Effector memory CD4-positive, alpha-beta T cell (primary cell): ENCODE data around the gene PAF1.

ENCODE experiments used
- DNase-seq, 3 donors: peaks; one replicate each; pipeline ENCODE4 v3.0.0-alpha.2; 2020
- H3K27ac ChIP-seq: 2 replicates; pipeline ENCODE4 v1.7.0; 2013; ENCODE audit warnings: mild to moderate bottlenecking, low read length, moderate library complexity; ENCODE audit not compliant: insufficient read depth, poor library complexity, severe bottlenecking
- H3K27me3 ChIP-seq: replicated peaks from 2 replicates; pipeline ENCODE4 v1.7.0; 2013; ENCODE audit warnings: mild to moderate bottlenecking, low read length; ENCODE audit not compliant: insufficient read depth, control insufficient read depth, poor library complexity, severe bottlenecking
- H3K36me3 ChIP-seq: 2 replicates; pipeline ENCODE4 v1.7.0; 2013; ENCODE audit warnings: mild to moderate bottlenecking, low read length, moderate library complexity; ENCODE audit not compliant: control insufficient read depth, insufficient read depth
- H3K4me1 ChIP-seq: 2 replicates; pipeline ENCODE4 v1.7.0; 2013; ENCODE audit warnings: low read length, mild to moderate bottlenecking; ENCODE audit not compliant: control insufficient read depth, insufficient read depth, poor library complexity, severe bottlenecking
- H3K4me3 ChIP-seq: 2 replicates; pipeline ENCODE4 v1.7.0; 2013; ENCODE audit warnings: low read length, low read depth, mild to moderate bottlenecking; ENCODE audit not compliant: insufficient read depth, poor library complexity, severe bottlenecking
- H3K9me3 ChIP-seq: 2 replicates; pipeline ENCODE4 v1.7.0; 2013; ENCODE audit warnings: mild to moderate bottlenecking, low read length, moderate library complexity; ENCODE audit not compliant: control insufficient read depth

The PAF1 gene

DNA sequence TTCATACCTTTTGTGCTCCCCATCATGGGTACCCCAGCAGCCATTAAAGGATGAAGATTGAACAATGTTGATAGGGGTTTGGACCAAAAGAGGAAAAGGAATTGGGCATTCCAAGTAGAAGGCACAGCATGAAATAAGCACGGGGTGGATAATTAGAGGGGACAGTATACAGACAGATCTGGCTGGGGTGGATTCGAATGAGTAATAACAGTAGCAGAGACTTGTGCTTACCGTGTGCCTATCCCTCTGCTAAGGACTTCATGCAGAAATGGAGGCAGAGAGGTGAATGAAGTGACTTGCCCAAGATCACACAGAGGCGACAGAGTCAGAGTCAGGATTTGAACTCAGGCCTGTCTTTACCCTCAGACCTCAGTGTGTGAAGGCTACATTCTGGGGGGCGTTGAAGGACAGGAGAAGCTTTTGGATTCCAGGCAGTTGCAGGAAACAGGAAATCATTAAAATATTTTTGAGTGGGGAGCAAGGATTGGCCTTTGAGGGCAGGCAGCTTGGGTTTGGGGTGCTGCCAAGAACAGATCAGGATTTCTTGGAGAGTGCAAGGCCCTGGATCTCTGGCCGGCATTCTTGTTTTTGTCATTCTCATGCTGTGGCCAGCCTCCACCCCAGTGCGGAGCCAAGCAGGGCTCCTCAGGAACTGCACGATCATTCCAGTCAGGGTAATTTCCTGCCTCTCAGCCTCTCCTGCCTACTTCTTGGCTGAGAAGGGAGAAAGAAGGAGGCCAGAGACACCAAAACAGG, 18.7 kb downstream of the PAF1 start:
- DNase-seq, result no peak
- H3K27me3 ChIP-seq, result no peaks in the 10 kb centered on the region
- H3K27ac ChIP-seq, result no peak overlapping the region
- H3K4me1 ChIP-seq, result no peaks in the 10 kb centered on the region
- H3K9me3 ChIP-seq, result no peaks in the 10 kb centered on the region
- peaks cover 59% of the 10 kb centered on the region for H3K36me3 ChIP-seq
- no peak overlapping the region for H3K4me3 ChIP-seq

DNA sequence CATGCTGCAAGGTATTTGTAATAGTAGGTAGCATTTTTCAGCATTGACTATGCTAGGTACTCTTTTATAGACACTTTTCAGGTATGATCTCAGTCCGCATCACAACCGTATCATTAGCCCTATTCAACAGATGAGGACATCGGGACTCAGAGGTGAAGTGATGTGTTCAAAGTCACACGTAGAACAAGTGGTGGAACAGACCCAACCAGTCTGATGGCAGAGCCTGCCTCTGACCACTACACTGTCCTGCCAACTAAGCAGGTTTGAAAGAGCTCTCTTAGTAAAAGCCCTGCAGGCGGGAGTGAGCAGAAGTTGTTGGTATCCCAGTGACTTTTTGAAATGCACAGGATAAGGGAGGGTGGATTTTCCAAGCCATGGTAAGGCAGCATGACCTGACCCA, 20.2 kb downstream of the PAF1 start:
- H3K4me3 ChIP-seq, result no peak overlapping the region
- no peaks in the 10 kb centered on the region for H3K9me3 ChIP-seq
- no peak for DNase-seq
- H3K27ac ChIP-seq, result no peak overlapping the region
- H3K27me3 ChIP-seq, result no peaks in the 10 kb centered on the region
- no peaks in the 10 kb centered on the region for H3K4me1 ChIP-seq
- peaks cover 44% of the 10 kb centered on the region for H3K36me3 ChIP-seq

DNA sequence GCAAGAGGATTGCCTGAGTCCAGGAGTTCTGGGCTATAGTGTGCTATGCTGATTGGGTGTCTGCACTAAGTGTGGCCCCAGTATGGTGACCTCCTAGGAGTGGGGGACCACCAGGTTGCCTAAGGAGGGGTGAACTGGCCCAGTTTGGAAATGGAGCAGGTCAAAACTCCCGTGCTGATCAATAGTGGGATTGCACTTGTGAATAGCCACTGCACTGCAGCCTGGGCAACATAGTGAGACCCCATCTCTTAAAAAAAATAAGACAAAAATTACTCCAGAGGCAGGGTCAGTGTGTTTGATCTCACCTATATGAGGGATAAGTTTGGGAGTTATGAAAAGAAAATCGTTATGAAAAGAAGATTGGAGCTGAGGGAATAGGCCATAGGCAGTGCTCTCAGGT, 21.7 kb downstream of the PAF1 start:
- Histone ChIP-seq H3K9me3 (no peaks in the 10 kb centered on the region), H3K27me3 (no peaks in the 10 kb centered on the region), H3K4me1 (no peaks in the 10 kb centered on the region), H3K36me3 (peaks cover 34% of the 10 kb centered on the region), H3K27ac (no peak overlapping the region), H3K4me3 (no peak overlapping the region)
- DNase-seq, result no peak

DNA sequence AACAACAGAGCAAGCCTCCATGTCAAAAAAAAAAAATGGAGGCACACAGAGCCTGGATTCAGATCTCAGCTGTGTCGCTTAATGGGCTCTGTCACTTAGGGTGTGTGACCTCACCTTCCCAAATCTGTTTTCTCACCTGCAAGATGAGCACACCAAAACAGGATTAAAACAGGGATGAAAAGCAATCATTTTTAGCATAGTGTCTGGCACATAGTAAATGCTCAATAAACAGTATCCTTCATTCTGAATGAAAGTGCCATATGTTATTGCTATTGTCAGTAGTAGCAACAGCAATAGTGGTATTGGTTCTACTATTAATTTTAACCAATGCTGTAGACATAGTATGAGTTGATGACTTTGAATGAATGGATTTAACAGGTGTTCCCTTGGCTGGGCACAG, 25.4 kb downstream of the PAF1 start:
- Histone ChIP-seq H3K27me3 (no peaks in the 10 kb centered on the region), H3K4me1 (no peaks in the 10 kb centered on the region), H3K4me3 (no peak overlapping the region), H3K9me3 (no peaks in the 10 kb centered on the region), H3K36me3 (peaks cover 15% of the 10 kb centered on the region), H3K27ac (no peak overlapping the region)
- DNase-seq, result no peak

- Histone ChIP-seq H3K4me1 (no peaks in the 10 kb centered on the region), H3K4me3 (no peak overlapping the region), H3K36me3 (peaks cover 16% of the 10 kb centered on the region), H3K27me3 (no peaks in the 10 kb centered on the region), H3K9me3 (no peaks in the 10 kb centered on the region), H3K27ac (no peak overlapping the region)
- DNase-seq, result no peak
These were observed 26.9 kb downstream of the PAF1 start for GRCh38 chr19:39363901-39364457.

DNA sequence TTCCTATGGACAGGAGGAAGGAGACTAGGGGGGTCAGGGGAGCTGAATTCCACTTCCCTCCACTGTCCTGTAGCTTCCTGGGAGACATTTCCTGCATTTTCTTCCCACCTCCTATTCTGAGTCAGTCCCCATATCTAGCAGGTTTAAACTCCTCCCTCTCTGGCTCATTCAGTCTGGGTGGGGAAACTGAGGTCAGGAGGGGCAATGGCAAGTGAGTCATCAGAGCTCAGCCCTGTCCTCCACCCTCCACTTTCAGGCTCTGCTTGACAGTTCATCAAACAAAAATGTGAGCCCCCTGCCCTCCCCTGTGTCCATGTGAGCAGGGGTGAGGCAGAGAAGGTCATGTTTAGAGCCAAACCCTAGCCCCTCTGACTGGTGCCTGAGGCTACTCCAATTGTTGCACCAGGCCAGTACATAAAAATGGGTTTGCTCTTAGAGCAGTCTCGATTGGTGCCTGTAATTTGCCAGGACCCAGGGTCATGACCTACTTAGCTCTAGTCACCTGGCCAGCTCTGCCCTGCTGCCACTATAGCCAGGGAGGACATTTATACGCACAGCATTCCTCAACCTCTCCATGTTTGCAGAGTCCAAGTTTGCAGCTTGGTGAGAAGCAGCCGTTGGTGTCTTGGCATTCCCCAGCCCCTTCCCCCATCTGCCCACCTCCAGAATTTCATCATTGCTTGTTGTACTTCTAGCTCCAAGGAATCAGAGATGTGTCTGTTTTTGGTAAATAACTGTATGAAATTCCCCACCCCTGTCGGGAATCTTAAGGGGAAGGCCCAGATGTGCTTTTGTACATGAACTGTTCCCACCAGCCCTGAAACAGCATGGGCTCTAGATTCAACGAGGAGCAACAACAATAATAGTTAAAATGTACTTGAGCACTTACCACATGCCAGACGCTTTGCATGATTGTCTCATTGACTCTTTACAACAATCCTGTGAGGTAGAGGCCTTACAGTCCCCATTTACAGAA, 27.9 kb downstream of the PAF1 start:
- Histone ChIP-seq H3K27ac (no peak overlapping the region), H3K9me3 (no peaks in the 10 kb centered on the region), H3K36me3 (peaks cover 24% of the 10 kb centered on the region), H3K4me3 (no peak overlapping the region), H3K4me1 (no peaks in the 10 kb centered on the region), H3K27me3 (no peaks in the 10 kb centered on the region)
- DNase-seq, result no peak

DNA sequence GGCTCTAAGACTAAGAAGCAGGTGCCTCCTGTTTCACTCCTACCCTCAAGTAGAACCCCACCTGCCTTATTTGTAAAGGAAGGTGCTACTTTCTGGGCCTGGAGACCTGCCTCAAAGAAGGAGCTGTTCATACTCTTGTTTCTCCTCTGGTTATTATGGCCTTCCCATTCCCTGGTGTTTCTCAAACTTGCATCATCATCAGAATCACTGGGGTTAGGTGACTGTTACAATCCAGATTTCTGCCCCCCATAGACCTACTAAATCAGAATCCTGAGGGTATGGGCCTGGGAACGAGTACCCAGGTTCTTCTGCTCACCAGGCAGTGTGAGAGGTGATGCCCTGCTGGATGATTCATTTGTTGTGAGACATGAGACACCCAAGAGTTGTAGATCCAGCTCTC, 30.3 kb downstream of the PAF1 start:
- H3K27me3 ChIP-seq, result no peaks in the 10 kb centered on the region
- no peak for DNase-seq
- H3K4me3 ChIP-seq, result no peak overlapping the region
- H3K27ac ChIP-seq, result no peak overlapping the region
- no peaks in the 10 kb centered on the region for H3K4me1 ChIP-seq
- H3K9me3 ChIP-seq, result no peaks in the 10 kb centered on the region
- peaks cover 42% of the 10 kb centered on the region for H3K36me3 ChIP-seq

DNA sequence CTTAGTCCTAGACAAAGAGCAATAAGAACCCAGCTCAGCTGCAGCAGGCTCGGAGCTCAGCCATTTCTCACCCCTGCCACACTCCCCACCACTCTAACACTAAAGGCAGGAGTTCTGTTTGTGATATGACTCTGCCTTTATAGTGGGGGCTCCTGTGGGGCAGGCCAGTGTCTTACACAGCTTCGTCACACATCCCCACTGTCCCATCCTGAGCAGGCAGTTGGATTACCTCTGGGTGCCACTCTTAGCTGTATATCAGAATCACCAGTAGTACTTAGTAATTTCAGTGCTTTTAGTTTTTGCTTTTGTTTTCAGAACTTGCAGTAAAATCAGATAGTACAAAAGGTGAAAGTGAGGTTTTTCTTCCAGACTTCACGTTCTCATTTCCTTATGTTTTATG, 31.9 kb downstream of the PAF1 start:
- no peak for DNase-seq
- Histone ChIP-seq H3K9me3 (no peaks in the 10 kb centered on the region), H3K27ac (no peak overlapping the region), H3K36me3 (peaks cover 58% of the 10 kb centered on the region), H3K4me1 (no peaks in the 10 kb centered on the region), H3K27me3 (no peaks in the 10 kb centered on the region), H3K4me3 (no peak overlapping the region)

DNA sequence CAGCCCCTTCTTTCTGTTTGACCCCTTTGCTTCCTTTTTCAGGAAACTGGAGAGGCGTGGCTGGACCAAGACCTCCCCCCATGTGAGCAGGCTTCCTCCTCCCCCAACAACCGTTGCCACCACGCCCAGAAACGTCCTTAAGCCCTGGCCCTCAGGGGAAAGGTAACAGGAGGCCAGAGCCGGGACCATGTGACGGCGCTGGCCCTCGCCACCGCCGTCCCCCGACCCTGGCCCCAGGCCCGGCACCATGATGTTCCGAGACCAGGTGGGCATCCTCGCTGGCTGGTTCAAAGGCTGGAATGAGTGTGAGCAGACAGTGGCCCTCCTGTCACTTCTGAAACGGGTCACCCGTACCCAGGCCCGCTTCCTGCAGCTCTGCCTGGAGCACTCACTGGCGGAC, 34.3 kb downstream of the PAF1 start:
- H3K36me3 ChIP-seq, result peaks cover 72% of the 10 kb centered on the region

GRCh38 chr19:39356073-39356472, 34.8 kb downstream of the PAF1 start:
- H3K27me3 ChIP-seq, result no peaks in the 10 kb centered on the region
- DNase-seq, result no peak
- H3K9me3 ChIP-seq, result no peaks in the 10 kb centered on the region
- no peak overlapping the region for H3K4me3 ChIP-seq
- H3K4me1 ChIP-seq, result no peaks in the 10 kb centered on the region
- H3K27ac ChIP-seq, result no peak overlapping the region
- H3K36me3 ChIP-seq, result peaks cover 72% of the 10 kb centered on the region

More for the DNA sequence above, 34.3 kb downstream of the PAF1 start:
- no peak overlapping the region for H3K4me3 ChIP-seq
- no peaks in the 10 kb centered on the region for H3K27me3 ChIP-seq
- H3K27ac ChIP-seq, result no peak overlapping the region
- no peaks in the 10 kb centered on the region for H3K4me1 ChIP-seq
- no peak for DNase-seq
- no peaks in the 10 kb centered on the region for H3K9me3 ChIP-seq
